Mesenchymal stem cell (in vitro differentiated cells and primary cell): ENCODE measurements around the gene TMEM184B.

Source experiments
- DNase-seq: peaks from one replicate; pipeline ENCODE4 v3.0.0-alpha.2; 2013
- H2AFZ ChIP-seq: one replicate; pipeline ENCODE4 v1.6.1; 2013; ENCODE audit warnings: low read depth, mild to moderate bottlenecking, control low read depth, inconsistent platforms, low read length, moderate library complexity
- H2AK5ac ChIP-seq: 2 replicates; pipeline ENCODE4 v1.6.1; 2013; ENCODE audit warnings: low read length, moderate library complexity, mild to moderate bottlenecking, inconsistent platforms; ENCODE audit not compliant: severe bottlenecking
- H2BK120ac ChIP-seq: one replicate; pipeline ENCODE4 v1.6.1; 2013; ENCODE audit warnings: low read depth, mild to moderate bottlenecking, inconsistent platforms, low read length, moderate library complexity
- H2BK12ac ChIP-seq, 2 experiments: one replicate each; pipeline ENCODE4 v1.6.1; 2013; ENCODE audit warnings: inconsistent platforms in 2 of 2, low read length in 2 of 2, mild to moderate bottlenecking in 2 of 2, moderate library complexity in 2 of 2, control low read depth in 1 of 2
- H2BK15ac ChIP-seq: one replicate; pipeline ENCODE4 v1.6.1; 2013; ENCODE audit warnings: mild to moderate bottlenecking, low read depth, inconsistent platforms; ENCODE audit not compliant: poor library complexity, severe bottlenecking
- H2BK5ac ChIP-seq: 2 replicates; pipeline ENCODE4 v1.6.1; 2013; ENCODE audit warnings: low read depth, mild to moderate bottlenecking, low read length, control low read depth, inconsistent platforms; ENCODE audit not compliant: poor library complexity, severe bottlenecking
- H3K14ac ChIP-seq, 2 experiments: one replicate each; pipeline ENCODE4 v1.6.1; 2013; ENCODE audit warnings: inconsistent platforms in 2 of 2, low read length in 2 of 2, control low read depth in 1 of 2, mild to moderate bottlenecking in 1 of 2, moderate library complexity in 1 of 2
- H3K18ac ChIP-seq, 2 experiments: one replicate each; pipeline ENCODE4 v1.6.1; 2013; ENCODE audit warnings: inconsistent platforms in 2 of 2, low read length in 2 of 2, control low read depth in 1 of 2, low read depth in 1 of 2, mild to moderate bottlenecking in 1 of 2
- H3K23ac ChIP-seq, 2 experiments: one replicate each; pipeline ENCODE4 v1.6.1; 2013; ENCODE audit warnings: inconsistent platforms in 2 of 2, low read length in 2 of 2, mild to moderate bottlenecking in 2 of 2, moderate library complexity in 2 of 2, control low read depth in 1 of 2
- H3K27ac ChIP-seq: 2 replicates; pipeline ENCODE4 v1.5.1; 2013; ENCODE audit warnings: mild to moderate bottlenecking, moderate library complexity, low read length, control low read depth, inconsistent platforms; ENCODE audit not compliant: poor library complexity, severe bottlenecking
- H3K27me3 ChIP-seq, 2 experiments: 2 replicates each; pipeline versions ENCODE4 v1.6.1 to v1.7.0; 2013; ENCODE audit warnings: low read length in 2 of 2, mild to moderate bottlenecking in 2 of 2, moderate library complexity in 2 of 2, control low read depth in 1 of 2, inconsistent platforms in 1 of 2; ENCODE audit not compliant: control insufficient read depth in 1 of 2, insufficient read depth in 1 of 2
- H3K36me3 ChIP-seq, 2 experiments: 2 replicates each; pipeline versions ENCODE4 v1.6.1 to v1.7.0; 2013; ENCODE audit warnings: low read length in 2 of 2, control low read depth in 1 of 2, inconsistent platforms in 1 of 2, low read depth in 1 of 2, mild to moderate bottlenecking in 1 of 2; ENCODE audit not compliant: insufficient read depth in 2 of 2, control insufficient read depth in 1 of 2
- H3K4ac ChIP-seq, 2 experiments: one replicate each; pipeline ENCODE4 v1.6.1; 2013; ENCODE audit warnings: inconsistent platforms in 2 of 2, low read length in 2 of 2, mild to moderate bottlenecking in 2 of 2, moderate library complexity in 2 of 2, control low read depth in 1 of 2, low read depth in 1 of 2
- H3K4me1 ChIP-seq: 2 replicates; pipeline ENCODE4 v1.6.1; 2013; ENCODE audit warnings: low read depth, low read length, control low read depth; ENCODE audit not compliant: control insufficient read depth, insufficient read depth
- H3K4me2 ChIP-seq: 2 replicates; pipeline ENCODE4 v1.6.1; 2013; ENCODE audit warnings: low read length, mild to moderate bottlenecking, inconsistent platforms; ENCODE audit not compliant: poor library complexity, severe bottlenecking
- H3K4me3 ChIP-seq, 2 experiments: 2 replicates each; pipeline versions ENCODE4 v1.5.1 to v1.7.0; 2013; ENCODE audit warnings: low read length in 2 of 2, mild to moderate bottlenecking in 2 of 2, control low read depth in 1 of 2, low read depth in 1 of 2; ENCODE audit not compliant: insufficient read depth in 1 of 2
- H3K79me1 ChIP-seq: replicated peaks from 2 replicates; pipeline ENCODE4 v1.6.1; 2013; ENCODE audit warnings: mild to moderate bottlenecking, control low read depth, low read length, inconsistent platforms; ENCODE audit not compliant: poor library complexity, severe bottlenecking
- H3K9ac ChIP-seq: 2 replicates; pipeline ENCODE4 v1.7.0; 2013; ENCODE audit warnings: mild to moderate bottlenecking, low read length, moderate library complexity
- H3K9me3 ChIP-seq: 2 replicates; pipeline ENCODE4 v1.7.0; 2013; ENCODE audit warnings: mild to moderate bottlenecking, low read length; ENCODE audit not compliant: control insufficient read depth
- H4K8ac ChIP-seq: one replicate; pipeline ENCODE4 v1.6.1; 2013; ENCODE audit warnings: inconsistent platforms, mild to moderate bottlenecking, low read length, moderate library complexity
- H4K91ac ChIP-seq: one replicate; pipeline ENCODE4 v1.6.1; 2013; ENCODE audit warnings: mild to moderate bottlenecking, low read length, inconsistent platforms
- WGBS: methylation state at CpG from one replicate; pipeline ENCODE4 v1.1.7; 2013; ENCODE audit warnings: mixed read lengths; 5-methylcytosine and 5-hydroxymethylcytosine counted together

Gene TMEM184B

DNA sequence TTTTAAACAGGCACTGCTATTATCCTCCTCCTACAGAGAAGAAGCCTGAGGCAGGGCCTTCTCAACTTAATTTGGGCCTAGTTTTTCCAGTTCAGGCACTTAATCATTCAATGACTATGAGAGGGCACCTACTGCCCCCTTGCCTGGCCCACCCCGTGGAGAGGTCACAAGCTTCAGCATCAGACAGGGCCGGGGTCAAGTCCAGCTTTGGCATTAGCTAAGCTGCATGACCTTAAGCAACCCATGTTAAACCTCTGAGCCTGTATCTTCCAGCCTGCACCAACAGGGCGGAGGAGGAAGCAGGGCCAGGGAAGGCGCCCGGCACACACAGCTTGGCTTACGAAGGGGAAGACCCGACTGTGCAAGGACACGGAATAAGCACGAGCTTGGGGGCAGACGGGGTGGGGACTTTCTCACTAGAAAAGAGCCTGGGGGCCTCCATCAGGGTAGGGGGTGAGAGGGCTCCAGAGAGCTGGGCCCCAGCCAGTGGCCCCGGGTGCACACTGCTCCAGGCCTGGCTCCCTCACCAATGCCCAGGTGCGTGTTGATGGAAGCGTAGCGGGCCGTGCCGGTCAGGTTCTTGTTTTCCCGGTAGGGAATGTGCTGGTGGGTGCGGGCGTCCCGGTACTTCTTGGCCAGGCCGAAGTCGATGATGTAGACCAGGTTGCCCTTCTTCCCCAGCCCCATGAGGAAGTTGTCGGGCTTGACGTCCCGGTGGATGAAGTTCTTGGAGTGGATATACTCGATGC lies 27.6 kb upstream of the TMEM184B start:
- no peak overlapping the region for H3K4me2 ChIP-seq
- no peak overlapping the region for H3K18ac ChIP-seq
- peak overlapping the region; percentile 12 for H2BK15ac ChIP-seq
- peaks cover 32% of the 10 kb centered on the region for H3K79me1 ChIP-seq
- H2AK5ac ChIP-seq = no peak overlapping the region
- no peak overlapping the region for H3K23ac ChIP-seq
- H3K9ac ChIP-seq = no peak overlapping the region
- H3K27ac ChIP-seq = no peak overlapping the region
- no peak overlapping the region for H3K14ac ChIP-seq
- H3K4me1 ChIP-seq = peaks cover 44% of the 10 kb centered on the region
- H2BK120ac ChIP-seq = no peak overlapping the region
- H2AFZ ChIP-seq = no peak overlapping the region
- H4K8ac ChIP-seq = no peak overlapping the region
- 97% methylated on average over 26 of the region's 26 CpGs for WGBS
- H3K36me3 ChIP-seq = peaks cover 86 to 94% of the 10 kb centered on the region in 2 experiments
- no peak overlapping the region for H3K4ac ChIP-seq
- no peaks in the 10 kb centered on the region for H3K9me3 ChIP-seq
- no peaks in the 10 kb centered on the region for H3K27me3 ChIP-seq
- no peak overlapping the region for H4K91ac ChIP-seq
- H3K4me3 ChIP-seq = no peak overlapping the region
- no peak overlapping the region for H2BK5ac ChIP-seq
- no peak overlapping the region for H2BK12ac ChIP-seq
- no peak for DNase-seq

DNA sequence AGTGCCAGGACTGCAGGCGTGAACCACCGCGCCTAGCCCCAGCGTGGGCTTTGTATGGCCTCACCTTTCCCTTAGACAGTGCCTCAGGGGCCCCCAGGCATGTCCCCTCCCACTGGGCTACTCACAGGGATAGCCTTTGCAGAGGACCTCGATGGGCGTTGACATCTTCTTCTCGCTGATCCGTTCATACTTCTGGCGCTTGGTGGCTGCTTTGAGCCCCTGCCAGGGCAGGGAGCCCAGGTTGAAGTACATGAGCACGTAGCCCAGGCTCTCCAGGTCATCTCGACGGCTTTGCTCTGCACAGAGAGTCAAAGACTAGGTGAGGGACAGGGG lies 26.9 kb upstream of the TMEM184B start:
- 96% methylated on average over 12 of the region's 12 CpGs for WGBS
- H2BK120ac ChIP-seq = no peak overlapping the region
- no peak overlapping the region for H2BK12ac ChIP-seq
- no peak overlapping the region for H2BK5ac ChIP-seq
- no peak overlapping the region for H3K23ac ChIP-seq
- H3K9ac ChIP-seq = no peak overlapping the region
- H3K4me2 ChIP-seq = no peak overlapping the region
- no peak overlapping the region for H3K14ac ChIP-seq
- H3K4me3 ChIP-seq = no peak overlapping the region
- no peak overlapping the region for H2AK5ac ChIP-seq
- DNase-seq = no peak
- H2BK15ac ChIP-seq = no peak overlapping the region
- no peaks in the 10 kb centered on the region for H3K27me3 ChIP-seq
- no peak overlapping the region for H4K8ac ChIP-seq
- no peaks in the 10 kb centered on the region for H3K9me3 ChIP-seq
- no peak overlapping the region for H2AFZ ChIP-seq
- H3K36me3 ChIP-seq = peaks cover 92 to 100% of the 10 kb centered on the region in 2 experiments
- H3K4me1 ChIP-seq = peaks cover 43% of the 10 kb centered on the region
- no peak overlapping the region for H3K27ac ChIP-seq
- no peak overlapping the region for H4K91ac ChIP-seq
- H3K4ac ChIP-seq = no peak overlapping the region
- peaks cover 38% of the 10 kb centered on the region for H3K79me1 ChIP-seq
- no peak overlapping the region for H3K18ac ChIP-seq

DNA sequence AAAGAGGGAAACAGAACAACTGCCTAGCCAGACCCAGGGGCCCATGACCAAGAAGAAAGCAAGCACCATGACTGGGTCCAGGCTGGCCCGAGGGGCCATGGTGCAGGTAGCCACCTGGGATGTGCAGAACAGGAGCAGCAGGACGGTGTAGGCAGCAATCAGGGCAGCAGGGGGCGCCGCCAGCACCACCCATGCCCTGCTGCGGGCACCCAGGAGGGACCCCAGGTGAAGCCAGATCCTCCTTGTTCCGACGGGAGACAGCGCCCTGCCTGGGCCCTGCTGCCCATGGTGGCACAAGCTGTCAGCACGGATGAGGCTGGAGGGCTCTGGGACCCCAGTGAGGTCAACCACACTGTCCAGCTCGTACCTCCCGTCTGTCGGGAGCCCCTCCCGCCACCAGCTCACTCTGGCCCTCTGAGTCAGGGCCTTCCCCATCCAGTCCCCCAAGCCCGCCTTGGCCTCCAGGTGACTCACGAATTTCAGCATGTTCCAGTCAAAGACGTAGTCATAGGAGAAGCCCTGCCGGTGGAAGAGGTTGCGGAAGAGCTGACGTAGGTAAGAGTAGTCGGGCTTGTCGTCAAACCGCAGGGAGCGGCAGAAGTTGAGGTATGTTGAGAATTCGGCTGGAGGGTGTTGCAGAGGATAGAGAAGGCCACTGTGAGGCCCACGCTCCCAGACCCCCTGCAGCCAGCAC lies 25.6 kb upstream of the TMEM184B start:
- H2BK5ac ChIP-seq = no peak overlapping the region
- H2BK15ac ChIP-seq = no peak overlapping the region
- peak; percentile 62 for DNase-seq
- peaks cover 48% of the 10 kb centered on the region for H3K79me1 ChIP-seq
- no peaks in the 10 kb centered on the region for H3K27me3 ChIP-seq
- peaks cover 98 to 100% of the 10 kb centered on the region in 2 experiments for H3K36me3 ChIP-seq
- no peak overlapping the region for H3K23ac ChIP-seq
- no peak overlapping the region for H2BK120ac ChIP-seq
- H4K91ac ChIP-seq = no peak overlapping the region
- H2AK5ac ChIP-seq = no peak overlapping the region
- no peak overlapping the region for H3K14ac ChIP-seq
- H3K4me3 ChIP-seq = no peak overlapping the region
- H3K9ac ChIP-seq = no peak overlapping the region
- no peaks in the 10 kb centered on the region for H3K9me3 ChIP-seq
- peak overlapping the region; percentile 46 for H3K27ac ChIP-seq
- peaks cover 32% of the 10 kb centered on the region for H3K4me1 ChIP-seq
- no peak overlapping the region for H2AFZ ChIP-seq
- H3K4me2 ChIP-seq = no peak overlapping the region
- no peak overlapping the region for H3K18ac ChIP-seq
- H4K8ac ChIP-seq = no peak overlapping the region
- no peak overlapping the region for H3K4ac ChIP-seq
- H2BK12ac ChIP-seq = no peak overlapping the region
- 87% methylated on average over 24 of the region's 25 CpGs for WGBS

DNA sequence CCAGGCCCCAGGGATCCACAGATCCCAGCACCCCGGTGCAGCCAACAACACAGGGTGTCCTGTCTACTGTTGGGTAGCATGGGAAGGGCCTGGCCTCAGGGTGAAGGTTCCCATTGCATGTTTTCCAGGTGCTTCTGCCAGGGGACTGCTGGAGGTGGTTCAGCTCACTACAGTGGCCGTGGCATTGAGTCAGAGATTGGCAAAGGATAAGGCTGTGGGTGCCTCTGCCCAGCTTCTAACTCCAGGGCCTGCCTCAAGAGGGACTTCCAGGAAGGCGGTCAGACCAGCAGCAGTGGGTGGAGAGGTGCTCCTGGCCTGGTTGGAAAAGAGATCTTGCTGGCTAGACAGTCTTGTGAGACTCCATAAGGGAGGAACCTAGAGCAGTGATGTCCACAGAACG lies 23.6 kb upstream of the TMEM184B start:
- no peak overlapping the region for H3K4ac ChIP-seq
- no peak overlapping the region for H3K23ac ChIP-seq
- 94% methylated on average over 4 of the region's 4 CpGs for WGBS
- no peak for DNase-seq
- H3K79me1 ChIP-seq = peaks cover 54% of the 10 kb centered on the region
- peaks cover 25% of the 10 kb centered on the region for H3K4me1 ChIP-seq
- H3K4me3 ChIP-seq = no peak overlapping the region
- H3K27me3 ChIP-seq = no peaks in the 10 kb centered on the region
- H2AFZ ChIP-seq = no peak overlapping the region
- H4K91ac ChIP-seq = no peak overlapping the region
- no peak overlapping the region for H3K18ac ChIP-seq
- no peak overlapping the region for H2BK12ac ChIP-seq
- no peak overlapping the region for H2BK5ac ChIP-seq
- H4K8ac ChIP-seq = no peak overlapping the region
- H3K4me2 ChIP-seq = no peak overlapping the region
- H2BK120ac ChIP-seq = no peak overlapping the region
- H3K14ac ChIP-seq = no peak overlapping the region
- no peak overlapping the region for H2AK5ac ChIP-seq
- no peaks in the 10 kb centered on the region for H3K9me3 ChIP-seq
- H2BK15ac ChIP-seq = no peak overlapping the region
- no peak overlapping the region for H3K9ac ChIP-seq
- peaks cover 97 to 99% of the 10 kb centered on the region in 2 experiments for H3K36me3 ChIP-seq
- H3K27ac ChIP-seq = no peak overlapping the region
